ENCODE results near the gene SANBR. TPM values are rescaled to one million over a fixed set of nuclear protein-coding genes. Genes with fewer than 3 reads are reported as not detected.
"Not testable (repeated sequence)": the region's sequence is repeated elsewhere in the genome, so short reads cannot be mapped to it uniquely, and the experiment has no call there.

The SANBR gene
- under 1 TPM; 0.66 to 0.84 (median 0.76) TPM for total RNA-seq

GRCh38 chr2:61065714-61066709 is at the start of gene SANBR:
SANBR (plus strand) TSS chr2:61065871; CDS start chr2:61070351, 4,480 bp downstream.
- peak; percentile 75 for DNase-seq
- peak; percentile 99 for ATAC-seq
- Mint-ChIP-seq H3K36me3 (ENCODE audit: insufficient read depth) (no peaks in the 10 kb centered on the region), H3K4me3 (peak within 1 kb of the TSS; percentile 88), H3K9me3 (no peaks in the 10 kb centered on the region), H3K27me3 (ENCODE audit: low read depth) (no peaks in the 10 kb centered on the region), H3K4me1 (ENCODE audit: low read depth) (peaks cover 12% of the 10 kb centered on the region)

GRCh38 chr2:61015976-61016375 is 49.7 kb upstream of the SANBR start:
- ATAC-seq, result no peak
- Mint-ChIP-seq H3K4me3 (peak overlapping the region; percentile 93), H3K4me1 (ENCODE audit: low read depth) (peaks cover 36% of the 10 kb centered on the region), H3K9me3 (no peaks in the 10 kb centered on the region), H3K27me3 (ENCODE audit: low read depth) (no peaks in the 10 kb centered on the region), H3K36me3 (ENCODE audit: insufficient read depth) (peaks cover 2% of the 10 kb centered on the region)
- DNase-seq, result no peak

- Mint-ChIP-seq H3K9me3 (no peaks in the 10 kb centered on the region), H3K27me3 (ENCODE audit: low read depth) (no peaks in the 10 kb centered on the region), H3K4me3 (peak overlapping the region; percentile 93), H3K36me3 (ENCODE audit: insufficient read depth) (peaks cover 4% of the 10 kb centered on the region), H3K4me1 (ENCODE audit: low read depth) (peaks cover 37% of the 10 kb centered on the region)
- DNase-seq (no peak), ATAC-seq (peak; percentile 20 to 23)
Measured at GRCh38 chr2:61016392-61017002, 49.2 kb upstream of the SANBR start.

- Mint-ChIP-seq H3K27me3 (ENCODE audit: low read depth) (no peaks in the 10 kb centered on the region), H3K4me1 (ENCODE audit: low read depth) (peaks cover 41% of the 10 kb centered on the region), H3K4me3 (peak overlapping the region; percentile 93), H3K36me3 (ENCODE audit: insufficient read depth) (peaks cover 10% of the 10 kb centered on the region), H3K9me3 (no peaks in the 10 kb centered on the region)
- ATAC-seq (peak; percentile 74), DNase-seq (peak; percentile 54)
Measured at GRCh38 chr2:61017003-61017555, 48.6 kb upstream of the SANBR start.

GRCh38 chr2:61017556-61018317 is 47.9 kb upstream of the SANBR start, which contains the start of the genes PEX13 and PUS10:
PEX13 (plus strand) TSS chr2:61017720; CDS start chr2:61017760, 40 bp downstream.
PUS10 (minus strand) TSS chr2:61018255; CDS start chr2:61011890, 6,365 bp downstream.
- peaks cover 41% of the 10 kb centered on the region for H3K4me1 Mint-ChIP-seq (ENCODE audit: low read depth)
- H3K27me3 Mint-ChIP-seq (ENCODE audit: low read depth), result no peaks in the 10 kb centered on the region
- H3K36me3 Mint-ChIP-seq (ENCODE audit: insufficient read depth), result peaks cover 14% of the 10 kb centered on the region

GRCh38 chr2:61018318-61018755 is 47.3 kb upstream of the SANBR start:
- Mint-ChIP-seq H3K9me3 (no peaks in the 10 kb centered on the region), H3K4me3 (peak overlapping the region; percentile 93), H3K27me3 (ENCODE audit: low read depth) (no peaks in the 10 kb centered on the region), H3K4me1 (ENCODE audit: low read depth) (peaks cover 41% of the 10 kb centered on the region), H3K36me3 (ENCODE audit: insufficient read depth) (peaks cover 14% of the 10 kb centered on the region)
- ATAC-seq (no peak), DNase-seq (no peak)

More at GRCh38 chr2:61017556-61018317, 47.9 kb upstream of the SANBR start, which contains the start of the genes PEX13 and PUS10:
- ATAC-seq (peak; percentile 91 to 93), DNase-seq (peak; percentile 42)
- Mint-ChIP-seq H3K4me3 (peak within 1 kb of the TSS; percentile 93), H3K9me3 (no peaks in the 10 kb centered on the region)

GRCh38 chr2:61018798-61019197 is 46.9 kb upstream of the SANBR start:
- Mint-ChIP-seq H3K36me3 (ENCODE audit: insufficient read depth) (peaks cover 16% of the 10 kb centered on the region), H3K4me1 (ENCODE audit: low read depth) (peaks cover 43% of the 10 kb centered on the region), H3K27me3 (ENCODE audit: low read depth) (no peaks in the 10 kb centered on the region), H3K9me3 (no peaks in the 10 kb centered on the region), H3K4me3 (peak overlapping the region; percentile 93)
- ATAC-seq (no peak), DNase-seq (no peak)

GRCh38 chr2:61021228-61021660 is 44.4 kb upstream of the SANBR start:
- peaks cover 42% of the 10 kb centered on the region for H3K4me1 Mint-ChIP-seq (ENCODE audit: low read depth)
- H3K27me3 Mint-ChIP-seq (ENCODE audit: low read depth), result no peaks in the 10 kb centered on the region
- H3K36me3 Mint-ChIP-seq (ENCODE audit: insufficient read depth), result peaks cover 21% of the 10 kb centered on the region
- DNase-seq, result no peak
- ATAC-seq, result no peak
- no peak overlapping the region for H3K4me3 Mint-ChIP-seq
- no peaks in the 10 kb centered on the region for H3K9me3 Mint-ChIP-seq

GRCh38 chr2:61023670-61024069 is 42.0 kb upstream of the SANBR start:
- no peak for DNase-seq
- Mint-ChIP-seq H3K4me1 (ENCODE audit: low read depth) (peaks cover 36% of the 10 kb centered on the region), H3K4me3 (no peak overlapping the region), H3K9me3 (no peaks in the 10 kb centered on the region), H3K36me3 (ENCODE audit: insufficient read depth) (peaks cover 29% of the 10 kb centered on the region), H3K27me3 (ENCODE audit: low read depth) (no peaks in the 10 kb centered on the region)
- ATAC-seq, result no peak

- H3K4me1 Mint-ChIP-seq (ENCODE audit: low read depth), result peaks cover 9% of the 10 kb centered on the region
- no peak overlapping the region for H3K4me3 Mint-ChIP-seq
- ATAC-seq, result no peak
- no peak for DNase-seq
- no peaks in the 10 kb centered on the region for H3K27me3 Mint-ChIP-seq (ENCODE audit: low read depth)
- H3K36me3 Mint-ChIP-seq (ENCODE audit: insufficient read depth), result peaks cover 24% of the 10 kb centered on the region
- no peaks in the 10 kb centered on the region for H3K9me3 Mint-ChIP-seq
Measured at GRCh38 chr2:61029533-61029932, 36.1 kb upstream of the SANBR start.

- not testable (repeated sequence) for DNase-seq; H3K27me3 Mint-ChIP-seq (ENCODE audit: low read depth); H3K4me3 Mint-ChIP-seq; ATAC-seq; H3K4me1 Mint-ChIP-seq (ENCODE audit: low read depth)
- Mint-ChIP-seq H3K36me3 (ENCODE audit: insufficient read depth) (peaks cover 31% of the 10 kb centered on the region), H3K9me3 (peaks cover 11% of the 10 kb centered on the region)
Measured at GRCh38 chr2:61034592-61034991, 31.1 kb upstream of the SANBR start.

GRCh38 chr2:61036643-61037042 is 29.0 kb upstream of the SANBR start:
- not testable (repeated sequence) for H3K4me3 Mint-ChIP-seq; H3K27me3 Mint-ChIP-seq (ENCODE audit: low read depth); DNase-seq; ATAC-seq
- Mint-ChIP-seq H3K4me1 (ENCODE audit: low read depth) (peaks cover 11% of the 10 kb centered on the region), H3K9me3 (peaks cover 11% of the 10 kb centered on the region), H3K36me3 (ENCODE audit: insufficient read depth) (peaks cover 29% of the 10 kb centered on the region)

GRCh38 chr2:61042807-61043206 is 22.9 kb upstream of the SANBR start:
- Mint-ChIP-seq H3K4me3 (no peak overlapping the region), H3K4me1 (ENCODE audit: low read depth) (peaks cover 16% of the 10 kb centered on the region), H3K36me3 (ENCODE audit: insufficient read depth) (peaks cover 14% of the 10 kb centered on the region), H3K27me3 (ENCODE audit: low read depth) (no peaks in the 10 kb centered on the region), H3K9me3 (peaks cover 6% of the 10 kb centered on the region)
- DNase-seq, result no peak
- no peak for ATAC-seq
